ENCODE data around the gene ZNF70. TPM values are rescaled to one million over a fixed set of nuclear protein-coding genes. Genes with fewer than 3 reads are reported as not detected.

The ZNF70 gene
- total RNA-seq, 1 experiment from 2014 or later: 3.2 TPM

DNA sequence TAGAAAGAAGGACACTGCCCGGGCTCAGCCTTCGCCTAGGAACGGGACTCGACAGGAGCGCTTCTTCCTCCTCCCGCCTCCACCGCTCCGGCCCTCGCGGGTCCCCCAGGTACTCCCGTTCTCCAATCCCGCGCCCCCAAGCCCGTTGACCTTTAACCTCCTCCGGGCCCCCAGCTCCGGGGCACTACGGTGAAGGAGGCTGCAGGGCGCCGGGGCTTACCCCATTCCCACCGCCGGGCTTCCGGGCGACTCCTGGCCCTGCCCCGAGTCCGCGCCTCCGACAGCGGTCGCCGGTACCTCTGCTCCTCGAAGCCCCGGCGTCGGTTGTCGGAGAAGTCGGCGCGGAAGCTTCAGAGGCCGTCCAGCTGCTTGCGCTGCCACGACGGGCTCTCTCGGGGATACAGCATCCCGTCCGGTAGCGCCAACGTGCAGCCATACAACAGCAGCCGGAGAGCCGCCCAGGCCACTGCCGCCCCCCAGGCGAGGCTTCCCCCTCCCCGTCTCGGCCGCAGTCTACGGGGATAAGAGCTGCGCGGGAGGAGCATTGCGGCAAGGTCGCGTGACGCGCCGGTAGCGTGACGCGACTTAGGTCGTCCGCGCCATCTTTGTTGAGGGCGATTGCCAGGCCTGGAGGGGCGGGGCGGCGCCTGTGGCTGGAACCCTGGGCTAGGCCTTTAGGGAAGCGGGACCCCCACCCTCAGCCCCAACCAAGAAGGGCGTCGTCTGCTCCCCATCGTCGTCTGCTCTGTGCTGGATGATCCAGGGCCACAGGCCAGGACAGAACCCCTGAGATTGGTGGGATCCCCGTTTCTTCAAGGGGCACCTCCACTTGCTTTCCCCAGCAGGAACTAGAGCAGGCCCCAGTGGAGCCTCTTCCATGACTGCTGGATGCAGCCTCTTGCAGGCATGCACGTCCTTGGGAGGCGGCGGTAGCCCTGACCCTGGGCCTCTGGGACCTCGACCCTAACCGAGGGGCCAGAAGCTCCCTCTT, 33.8 kb downstream of the ZNF70 start:
- Histone ChIP-seq H3K4me1 (ENCODE audit: control insufficient read depth in 1 of 2, insufficient read depth in 2 of 2, low read length in 2 of 2) (peaks cover 4 to 15% of the 10 kb centered on the region in 2 experiments; a peak in 3 of 4 replicates), H3K9ac (ENCODE audit: low read length) (peak overlapping the region; percentile 92), H3K4me2 (ENCODE audit: low read length) (peak overlapping the region; percentile 95), H3K27ac (ENCODE audit: low read depth, low read length) (peak overlapping the region; percentile 71), H3K27me3 (ENCODE audit: insufficient read depth, low read length) (no peaks in the 10 kb centered on the region), H3K9me3 (ENCODE audit: control insufficient read depth in 1 of 2, insufficient read depth in 1 of 2, low read depth in 1 of 2, low read length in 2 of 2) (no peaks in the 10 kb centered on the region), H3K79me2 (ENCODE audit: insufficient read depth, low read length) (peaks cover 20% of the 10 kb centered on the region), H3K9me2 (ENCODE audit: insufficient read depth) (no peaks in the 10 kb centered on the region), H3K36me3 (ENCODE audit: control insufficient read depth in 1 of 2, insufficient read depth in 2 of 2, low read length in 2 of 2) (peaks cover 13 to 14% of the 10 kb centered on the region in 2 experiments; a peak in 3 of 4 replicates), H3K4me3 (replicated peaks in 1 of 2; ENCODE audit: low read depth in 1 of 2, low read length in 2 of 2) (peak overlapping the region; percentile 89 to 90), H4K20me1 (ENCODE audit: insufficient read depth) (no peaks in the 10 kb centered on the region), H2AFZ (ENCODE audit: low read depth, low read length, poor library complexity, severe bottlenecking) (peak overlapping the region; percentile 77)
- ChIA-PET RAD21 (ENCODE audit: low non-redundant PET in 1 of 2, low total read pairs in 2 of 2, uncharacterized antibody in 2 of 2, unreplicated experiment in 2 of 2) (no interaction called here), POLR2A (interaction anchor here (0.6 to 1.4 kb wide), 3 partner anchors 34 to 69 kb away, joined by 3 read pairs; partner anchors contain the start of gene ZNF70), CTCF (interaction anchor here (1.3 kb wide), 1 partner anchor 177 kb away, joined by 4 read pairs; the partner anchor contains the start of gene MIF)
- BruUV-seq (replicated peaks): TSS peak; percentile 66
- intact Hi-C loops (cut with micrococcal nuclease): no loop called here
- peak; percentile 75 for DNase-seq (ENCODE audit: low read depth, low spot score)
- ATAC-seq: peak; percentile 92
- TF ChIP-seq RAD21 (IDR thresholded peaks at IDR 0.05; ENCODE audit: low read depth) (no peak), ELF1 (IDR thresholded peaks at IDR 0.05; ENCODE audit: borderline replicate concordance, low read depth) (no peak), POLR2A (IDR thresholded peaks at IDR 0.05; ENCODE audit: borderline replicate concordance, extremely low read depth, insufficient read depth, insufficient read length) (peak; percentile 86), EGR1 (IDR thresholded peaks at IDR 0.05; ENCODE audit: low read depth) (peak; percentile 64), EZH2 (IDR thresholded peaks at IDR 0.05) (no peak), MAX (IDR thresholded peaks at IDR 0.05) (peak; percentile 81), SRF (IDR thresholded peaks at IDR 0.05; ENCODE audit: low read depth) (0 out of 2 replicates have a peak, but pooled peaks have one; percentile 47), REST (IDR thresholded peaks at IDR 0.05; ENCODE audit: low read depth) (no peak), SP1 (IDR thresholded peaks at IDR 0.05; ENCODE audit: low read depth) (peak; percentile 61), POLR2AphosphoS5 (IDR thresholded peaks at IDR 0.05; ENCODE audit: low read depth, low read length) (peak; percentile 91), YY1 (IDR thresholded peaks at IDR 0.05; ENCODE audit: extremely low read depth, insufficient replicate concordance, low read depth, low read length) (peak; percentile 99), EZH2phosphoT487 (IDR thresholded peaks at IDR 0.05; ENCODE audit: borderline replicate concordance) (no peak), ZNF274 (IDR thresholded peaks at IDR 0.05; ENCODE audit: low read depth, low read length) (no peak), ZFX (IDR thresholded peaks at IDR 0.05) (peak; percentile 78)
- TF ChIP-seq, protein P1, sequence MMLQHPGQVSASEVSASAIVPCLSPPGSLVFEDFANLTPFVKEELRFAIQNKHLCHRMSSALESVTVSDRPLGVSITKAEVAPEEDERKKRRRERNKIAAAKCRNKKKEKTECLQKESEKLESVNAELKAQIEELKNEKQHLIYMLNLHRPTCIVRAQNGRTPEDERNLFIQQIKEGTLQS (IDR thresholded peaks at IDR 0.05): no peak
- TF ChIP-seq, protein P2, sequence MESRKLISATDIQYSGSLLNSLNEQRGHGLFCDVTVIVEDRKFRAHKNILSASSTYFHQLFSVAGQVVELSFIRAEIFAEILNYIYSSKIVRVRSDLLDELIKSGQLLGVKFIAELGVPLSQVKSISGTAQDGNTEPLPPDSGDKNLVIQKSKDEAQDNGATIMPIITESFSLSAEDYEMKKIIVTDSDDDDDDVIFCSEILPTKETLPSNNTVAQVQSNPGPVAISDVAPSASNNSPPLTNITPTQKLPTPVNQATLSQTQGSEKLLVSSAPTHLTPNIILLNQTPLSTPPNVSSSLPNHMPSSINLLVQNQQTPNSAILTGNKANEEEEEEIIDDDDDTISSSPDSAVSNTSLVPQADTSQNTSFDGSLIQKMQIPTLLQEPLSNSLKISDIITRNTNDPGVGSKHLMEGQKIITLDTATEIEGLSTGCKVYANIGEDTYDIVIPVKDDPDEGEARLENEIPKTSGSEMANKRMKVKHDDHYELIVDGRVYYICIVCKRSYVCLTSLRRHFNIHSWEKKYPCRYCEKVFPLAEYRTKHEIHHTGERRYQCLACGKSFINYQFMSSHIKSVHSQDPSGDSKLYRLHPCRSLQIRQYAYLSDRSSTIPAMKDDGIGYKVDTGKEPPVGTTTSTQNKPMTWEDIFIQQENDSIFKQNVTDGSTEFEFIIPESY (IDR thresholded peaks at IDR 0.05; ENCODE audit: extremely low read depth, insufficient replicate concordance, low read length): peak; percentile 65
- TF ChIP-seq, protein P3, sequence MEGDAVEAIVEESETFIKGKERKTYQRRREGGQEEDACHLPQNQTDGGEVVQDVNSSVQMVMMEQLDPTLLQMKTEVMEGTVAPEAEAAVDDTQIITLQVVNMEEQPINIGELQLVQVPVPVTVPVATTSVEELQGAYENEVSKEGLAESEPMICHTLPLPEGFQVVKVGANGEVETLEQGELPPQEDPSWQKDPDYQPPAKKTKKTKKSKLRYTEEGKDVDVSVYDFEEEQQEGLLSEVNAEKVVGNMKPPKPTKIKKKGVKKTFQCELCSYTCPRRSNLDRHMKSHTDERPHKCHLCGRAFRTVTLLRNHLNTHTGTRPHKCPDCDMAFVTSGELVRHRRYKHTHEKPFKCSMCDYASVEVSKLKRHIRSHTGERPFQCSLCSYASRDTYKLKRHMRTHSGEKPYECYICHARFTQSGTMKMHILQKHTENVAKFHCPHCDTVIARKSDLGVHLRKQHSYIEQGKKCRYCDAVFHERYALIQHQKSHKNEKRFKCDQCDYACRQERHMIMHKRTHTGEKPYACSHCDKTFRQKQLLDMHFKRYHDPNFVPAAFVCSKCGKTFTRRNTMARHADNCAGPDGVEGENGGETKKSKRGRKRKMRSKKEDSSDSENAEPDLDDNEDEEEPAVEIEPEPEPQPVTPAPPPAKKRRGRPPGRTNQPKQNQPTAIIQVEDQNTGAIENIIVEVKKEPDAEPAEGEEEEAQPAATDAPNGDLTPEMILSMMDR (IDR thresholded peaks at IDR 0.05 in 2 of 3, conservative IDR thresholded peaks at IDR 0.05 in 1 of 3; ENCODE audit: borderline replicate concordance in 1 of 3, insufficient read depth in 1 of 3, low read depth in 2 of 3, low read length in 2 of 3): no peak
